Astrocyte (in vitro differentiated cells and primary cell): Measurements from ENCODE around the gene ABCF2. TPM values are rescaled to one million over a fixed set of nuclear protein-coding genes. Genes with fewer than 3 reads are reported as not detected.

Experiments used
- DNase-seq: peaks from one replicate; pipeline ENCODE4 v3.0.0-alpha.2; 2010; ENCODE audit warnings: low read depth
- FAIRE-seq: peaks from 2 replicates; lab custom pipeline; 2011; peaks lifted over from hg19 to GRCh38; lab: Jason Lieb, UNC
- H2AFZ ChIP-seq: 2 replicates; pipeline ENCODE4 v1.6.0; 2012; ENCODE audit warnings: low read depth, low read length, inconsistent platforms
- H3K27ac ChIP-seq: 2 replicates; pipeline ENCODE4 v1.5.1; 2011; ENCODE audit warnings: low read depth, low read length, inconsistent platforms
- H3K27me3 ChIP-seq: 2 replicates; pipeline ENCODE4 v1.6.0; 2011; ENCODE audit warnings: low read length, inconsistent platforms; ENCODE audit not compliant: insufficient read depth
- H3K36me3 ChIP-seq: 2 replicates; pipeline ENCODE4 v1.5.1; 2011; ENCODE audit warnings: low read length, inconsistent platforms; ENCODE audit not compliant: insufficient read depth
- H3K4me1 ChIP-seq: 2 replicates; pipeline ENCODE4 v1.5.1; 2011; ENCODE audit warnings: low read length, inconsistent platforms; ENCODE audit not compliant: insufficient read depth
- H3K4me2 ChIP-seq: 2 replicates; pipeline ENCODE4 v1.6.0; 2012; ENCODE audit warnings: low read length, inconsistent platforms
- H3K4me3 ChIP-seq: 2 replicates; pipeline ENCODE4 v1.5.1; 2011; ENCODE audit warnings: low read depth, mild to moderate bottlenecking, low read length, inconsistent platforms; ENCODE audit not compliant: insufficient read depth
- H3K79me2 ChIP-seq: 2 replicates; pipeline ENCODE4 v1.6.0; 2012; ENCODE audit warnings: mild to moderate bottlenecking, low read length, inconsistent platforms; ENCODE audit not compliant: insufficient read depth
- H3K9ac ChIP-seq: 2 replicates; pipeline ENCODE4 v1.6.0; 2012; ENCODE audit warnings: mild to moderate bottlenecking, low read length, inconsistent platforms
- H3K9me3 ChIP-seq: 2 replicates; pipeline ENCODE4 v1.5.1; 2012; ENCODE audit warnings: low read depth, mild to moderate bottlenecking, low read length, inconsistent platforms; ENCODE audit not compliant: insufficient read depth
- H4K20me1 ChIP-seq: 2 replicates; pipeline ENCODE4 v1.6.0; 2012; ENCODE audit warnings: low read length, inconsistent platforms; ENCODE audit not compliant: insufficient read depth
- H3K27ac Mint-ChIP-seq: one replicate; pipeline ENCODE4 v1.8.0; 2021; ENCODE audit warnings: mild to moderate bottlenecking, mixed read lengths; ENCODE audit not compliant: unreplicated experiment
- H3K27me3 Mint-ChIP-seq: one replicate; pipeline ENCODE4 v1.8.0; 2021; ENCODE audit warnings: low read depth, mixed read lengths; ENCODE audit not compliant: unreplicated experiment
- H3K36me3 Mint-ChIP-seq: one replicate; pipeline ENCODE4 v1.8.0; 2021; ENCODE audit warnings: low read depth, mixed read lengths; ENCODE audit not compliant: unreplicated experiment
- H3K4me1 Mint-ChIP-seq: one replicate; pipeline ENCODE4 v1.8.0; 2021; ENCODE audit warnings: low read depth, mixed read lengths; ENCODE audit not compliant: unreplicated experiment
- H3K4me3 Mint-ChIP-seq: one replicate; pipeline ENCODE4 v1.8.0; 2021; ENCODE audit warnings: mild to moderate bottlenecking, moderate library complexity, mixed read lengths; ENCODE audit not compliant: unreplicated experiment
- H3K9me3 Mint-ChIP-seq: one replicate; pipeline ENCODE4 v1.8.0; 2021; ENCODE audit warnings: mild to moderate bottlenecking, mixed read lengths; ENCODE audit not compliant: unreplicated experiment
- EZH2 ChIP-seq: IDR thresholded peaks from 2 replicates; pipeline ENCODE4 v1.6.1; 2012; ENCODE audit warnings: mild to moderate bottlenecking, low read length, inconsistent platforms; ENCODE audit not compliant: insufficient read depth
- total RNA-seq: library from RNA; stranded (reverse); gene quantifications from 2 replicates; pipeline ENCODE4 v1.2.1, GENCODE V29; 2021
- TF ChIP-seq, protein P1 (sequence below): IDR thresholded peaks from 2 replicates; pipeline ENCODE4 v1.5.1; 2011; ENCODE audit warnings: low read depth, mild to moderate bottlenecking, inconsistent platforms, low read length, moderate library complexity; ENCODE audit not compliant: insufficient read depth

The ABCF2 gene
- total RNA-seq, 1 donor from 2014 or later, result 53.2 TPM

DNA sequence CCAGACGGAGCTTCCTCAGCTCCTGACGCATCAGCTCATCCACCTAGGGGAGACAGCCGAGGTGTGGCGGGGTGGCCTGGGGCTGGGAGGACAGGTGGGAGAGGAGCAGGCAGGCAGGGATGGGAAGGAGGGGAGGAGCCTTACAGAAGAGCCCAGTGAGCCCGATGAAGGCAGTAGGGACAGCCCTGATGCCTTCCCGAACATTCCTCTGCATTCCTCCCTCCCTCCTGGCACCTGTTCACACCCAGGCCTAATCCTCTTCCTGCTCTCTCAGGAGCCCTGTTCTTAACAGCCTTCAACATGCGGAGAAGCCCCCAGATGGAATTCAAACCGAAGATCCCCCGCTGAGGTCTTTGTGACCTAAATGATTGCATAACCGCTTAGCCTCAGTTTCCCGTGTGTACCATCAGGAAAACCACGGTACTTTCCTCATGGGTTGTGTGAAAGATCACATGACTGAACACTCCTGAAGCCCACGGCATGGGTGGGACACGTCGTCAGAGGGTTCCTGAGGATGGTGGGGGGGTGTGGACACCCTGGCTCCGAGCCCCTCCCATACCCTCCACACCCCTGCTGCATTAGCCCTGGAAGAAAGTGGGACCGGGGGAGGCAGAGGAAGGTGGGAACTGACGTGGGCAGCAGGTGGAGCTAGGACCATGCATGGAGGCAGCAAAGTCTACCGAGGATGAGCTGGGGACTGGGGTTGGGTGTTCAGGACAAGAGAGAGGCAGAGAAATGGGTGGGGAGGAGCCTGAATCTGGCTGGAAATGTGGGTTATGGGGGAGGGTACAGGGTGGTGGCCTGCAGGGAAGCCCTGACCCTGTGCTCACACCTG is 31.2 kb downstream of the ABCF2 start:
- H2AFZ ChIP-seq, result no peak overlapping the region
- peaks cover 26% of the 10 kb centered on the region for H3K27me3 ChIP-seq
- H3K9me3 ChIP-seq, result no peaks in the 10 kb centered on the region
- no peak overlapping the region for H3K9ac ChIP-seq
- Mint-ChIP-seq H3K4me3 (no peak overlapping the region), H3K36me3 (no peaks in the 10 kb centered on the region), H3K27ac (no peak overlapping the region), H3K4me1 (no peaks in the 10 kb centered on the region), H3K27me3 (peaks cover 22% of the 10 kb centered on the region), H3K9me3 (peaks cover 2% of the 10 kb centered on the region)
- H3K79me2 ChIP-seq, result no peaks in the 10 kb centered on the region
- no peak for FAIRE-seq
- no peaks in the 10 kb centered on the region for H4K20me1 ChIP-seq
- TF ChIP-seq EZH2, result no peak
- TF ChIP-seq, protein P1, sequence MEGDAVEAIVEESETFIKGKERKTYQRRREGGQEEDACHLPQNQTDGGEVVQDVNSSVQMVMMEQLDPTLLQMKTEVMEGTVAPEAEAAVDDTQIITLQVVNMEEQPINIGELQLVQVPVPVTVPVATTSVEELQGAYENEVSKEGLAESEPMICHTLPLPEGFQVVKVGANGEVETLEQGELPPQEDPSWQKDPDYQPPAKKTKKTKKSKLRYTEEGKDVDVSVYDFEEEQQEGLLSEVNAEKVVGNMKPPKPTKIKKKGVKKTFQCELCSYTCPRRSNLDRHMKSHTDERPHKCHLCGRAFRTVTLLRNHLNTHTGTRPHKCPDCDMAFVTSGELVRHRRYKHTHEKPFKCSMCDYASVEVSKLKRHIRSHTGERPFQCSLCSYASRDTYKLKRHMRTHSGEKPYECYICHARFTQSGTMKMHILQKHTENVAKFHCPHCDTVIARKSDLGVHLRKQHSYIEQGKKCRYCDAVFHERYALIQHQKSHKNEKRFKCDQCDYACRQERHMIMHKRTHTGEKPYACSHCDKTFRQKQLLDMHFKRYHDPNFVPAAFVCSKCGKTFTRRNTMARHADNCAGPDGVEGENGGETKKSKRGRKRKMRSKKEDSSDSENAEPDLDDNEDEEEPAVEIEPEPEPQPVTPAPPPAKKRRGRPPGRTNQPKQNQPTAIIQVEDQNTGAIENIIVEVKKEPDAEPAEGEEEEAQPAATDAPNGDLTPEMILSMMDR, result no peak
- no peak overlapping the region for H3K4me2 ChIP-seq
- DNase-seq, result no peak
- no peak overlapping the region for H3K27ac ChIP-seq
- no peaks in the 10 kb centered on the region for H3K4me1 ChIP-seq
- H3K4me3 ChIP-seq, result no peak overlapping the region
- H3K36me3 ChIP-seq, result no peaks in the 10 kb centered on the region

DNA sequence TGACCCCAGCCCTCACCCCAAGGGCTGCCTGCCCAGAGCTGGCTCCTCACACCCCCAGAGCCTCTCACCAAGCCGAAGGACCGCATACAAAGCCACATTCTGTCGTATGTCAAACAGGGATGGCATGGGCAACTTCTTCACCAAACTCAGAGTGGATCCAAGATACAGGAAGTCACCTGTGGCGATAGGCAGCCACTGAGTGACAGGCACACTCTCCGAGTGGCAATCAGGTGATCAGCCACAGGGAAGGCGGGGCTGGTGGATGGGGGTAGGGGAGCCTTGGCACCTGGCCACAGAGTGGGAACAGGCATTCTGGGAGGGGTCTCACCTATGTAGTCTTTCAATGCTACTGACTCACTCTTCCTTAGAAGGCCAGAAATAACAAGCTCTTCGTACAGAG is 32.8 kb downstream of the ABCF2 start:
- H3K4me3 ChIP-seq, result no peak overlapping the region
- Mint-ChIP-seq H3K27me3 (peaks cover 39% of the 10 kb centered on the region), H3K4me1 (no peaks in the 10 kb centered on the region), H3K27ac (peak overlapping the region; percentile 29), H3K9me3 (peaks cover 3% of the 10 kb centered on the region), H3K4me3 (no peak overlapping the region), H3K36me3 (no peaks in the 10 kb centered on the region)
- no peaks in the 10 kb centered on the region for H4K20me1 ChIP-seq
- FAIRE-seq (no peak), DNase-seq (no peak)
- no peaks in the 10 kb centered on the region for H3K4me1 ChIP-seq
- no peak for TF ChIP-seq EZH2
- TF ChIP-seq, protein P1, result no peak
- H3K27me3 ChIP-seq, result peaks cover 31% of the 10 kb centered on the region
- H3K36me3 ChIP-seq, result no peaks in the 10 kb centered on the region
- no peak overlapping the region for H3K9ac ChIP-seq
- H3K9me3 ChIP-seq, result no peaks in the 10 kb centered on the region
- no peak overlapping the region for H2AFZ ChIP-seq
- no peak overlapping the region for H3K4me2 ChIP-seq
- no peaks in the 10 kb centered on the region for H3K79me2 ChIP-seq
- no peak overlapping the region for H3K27ac ChIP-seq
